Brain microvascular endothelial cell (primary cell): Measurements from ENCODE around the gene MRPL22.
"Not testable (repeated sequence)": the region's sequence is repeated elsewhere in the genome, so short reads cannot be mapped to it uniquely, and the experiment has no call there.

Experiments used
- DNase-seq: peaks from one replicate; pipeline ENCODE4 v3.0.0-alpha.2; 2020
- H3K27ac ChIP-seq: fragments of 250-450 bp; sonication (Bioruptor Pico); 2 replicates; pipeline ENCODE4 v1.5.1; 2020; ENCODE audit warnings: mild to moderate bottlenecking, moderate library complexity
- H3K27me3 ChIP-seq: fragments of 250-450 bp; sonication (Bioruptor Pico); replicated peaks from 2 replicates; pipeline ENCODE4 v1.5.1; 2020; ENCODE audit warnings: mild to moderate bottlenecking
- H3K36me3 ChIP-seq: fragments of 250-450 bp; sonication (Bioruptor Pico); replicated peaks from 2 replicates; pipeline ENCODE4 v1.5.1; 2020; ENCODE audit warnings: mild to moderate bottlenecking
- H3K4me3 ChIP-seq: 2 replicates; pipeline ENCODE4 v1.5.1; 2011; ENCODE audit warnings: low read depth, mild to moderate bottlenecking, control low read depth, low read length, moderate library complexity
- CTCF ChIP-seq: IDR thresholded peaks from 2 replicates; pipeline ENCODE4 v1.5.1; 2011; ENCODE audit warnings: low read depth, mild to moderate bottlenecking, moderate library complexity, low read length, control low read depth, inconsistent platforms; ENCODE audit errors: missing control alignments
- in situ Hi-C: cut with HindIII; loops from 2 replicates; pipeline ENCODE4 v1.10.0; 2017; ENCODE audit warnings: low sequenced_read_pairs, low pct_ligation_motif_present

MRPL22 gene

GRCh38 chr5:154937186-154937717 is 3.6 kb upstream of the MRPL22 start:
- H3K27me3 ChIP-seq: no peaks in the 10 kb centered on the region
- H3K27ac ChIP-seq: no peak overlapping the region
- no peak for TF ChIP-seq CTCF
- in situ Hi-C loops: no loop called here
- DNase-seq: no peak
- H3K4me3 ChIP-seq: peak overlapping the region; percentile 94
- H3K36me3 ChIP-seq: peaks cover 2% of the 10 kb centered on the region

GRCh38 chr5:154937718-154938466 is 3.0 kb upstream of the MRPL22 start, which contains the start of gene GEMIN5:
Gene GEMIN5 (minus strand): TSS chr5:154938211. CDS start chr5:154938133, 78 bp downstream.
- H3K4me3 ChIP-seq: peak within 1 kb of the TSS; percentile 94
- no peaks in the 10 kb centered on the region for H3K27me3 ChIP-seq
- DNase-seq: peak; percentile 68
- H3K27ac ChIP-seq: peak within 1 kb of the TSS; percentile 38
- in situ Hi-C loops: no loop called here
- H3K36me3 ChIP-seq: peaks cover 2% of the 10 kb centered on the region
- no peak for TF ChIP-seq CTCF

- H3K27ac ChIP-seq, in situ Hi-C loops, H3K36me3 ChIP-seq, H3K27me3 ChIP-seq, DNase-seq, H3K4me3 ChIP-seq: not testable (repeated sequence)
Observed at GRCh38 chr5:154939387-154939786, 1.5 kb upstream of the MRPL22 start.

- no peak for DNase-seq
- in situ Hi-C loops: no loop called here
- H3K36me3 ChIP-seq: no peaks in the 10 kb centered on the region
- no peaks in the 10 kb centered on the region for H3K27me3 ChIP-seq
- H3K4me3 ChIP-seq: peak overlapping the region; percentile 92
- H3K27ac ChIP-seq: peak overlapping the region; percentile 12
- TF ChIP-seq CTCF: no peak
Observed at GRCh38 chr5:154940375-154940771, 500 bp upstream of the MRPL22 start.

- TF ChIP-seq CTCF: no peak
- H3K27ac ChIP-seq: no peak overlapping the region
- no peak for DNase-seq
Observed at GRCh38 chr5:154943527-154943926, 2.7 kb downstream of the MRPL22 start.

GRCh38 chr5:154944716-154945115 is 3.8 kb downstream of the MRPL22 start:
- H3K36me3 ChIP-seq: no peaks in the 10 kb centered on the region
- no peak overlapping the region for H3K27ac ChIP-seq
- H3K27me3 ChIP-seq: no peaks in the 10 kb centered on the region
- TF ChIP-seq CTCF: no peak
- no peak for DNase-seq
- in situ Hi-C loops: no loop called here
- H3K4me3 ChIP-seq: no peak overlapping the region

More at GRCh38 chr5:154943527-154943926, 2.7 kb downstream of the MRPL22 start:
- Histone ChIP-seq H3K4me3 (no peak overlapping the region), H3K36me3 (no peaks in the 10 kb centered on the region), H3K27me3 (no peaks in the 10 kb centered on the region)
- in situ Hi-C loops: no loop called here
